Ascending aorta (tissue), 2 donors: ENCODE results near the gene ANKRD11. TPM values are rescaled to one million over a fixed set of nuclear protein-coding genes. Genes with fewer than 3 reads are reported as not detected.

Source experiments
- DNase-seq, 2 donors: peaks; one replicate each; pipeline ENCODE4 v3.0.0-alpha.2; 2019; ENCODE audit warnings: low spot score in 2 of 2
- H3K27ac ChIP-seq, 2 donors: fragments of 200-600 bp; sonication (generic); one replicate each; pipeline ENCODE4 v1.5.1; 2016 to 2017; ENCODE audit warnings: mild to moderate bottlenecking in 1 of 2
- H3K27me3 ChIP-seq: fragments of 200-600 bp; sonication (generic); one replicate; pipeline ENCODE4 v1.5.1; 2017
- H3K36me3 ChIP-seq, 2 donors: fragments of 200-600 bp; sonication (generic); one replicate each; pipeline ENCODE4 v1.5.1; 2016
- H3K4me1 ChIP-seq, 2 donors: fragments of 200-600 bp; sonication (generic); one replicate each; pipeline ENCODE4 v1.5.1; 2016 to 2017; ENCODE audit warnings: mild to moderate bottlenecking in 1 of 2
- H3K4me3 ChIP-seq, 2 donors: fragments of 200-600 bp; sonication (generic); one replicate each; pipeline ENCODE4 v1.5.1; 2016 to 2017; ENCODE audit warnings: mild to moderate bottlenecking in 1 of 2
- H3K9me3 ChIP-seq, 2 donors: fragments of 200-600 bp; sonication (generic); one replicate each; pipeline ENCODE4 v1.5.1; 2016
- intact Hi-C: fragments of 100-400 bp; cut with DNase I; formaldehyde crosslinking; loops from one replicate; pipeline ENCODE4 v1.15.1; 2023
- total RNA-seq: library from RNA; depleted of rRNA; stranded (reverse); fragments of >200 nt; gene quantifications from one replicate; pipeline ENCODE4 v1.1.0, GENCODE V29; 2016
- TF ChIP-seq, protein P1 (sequence below), 3 experiments: fragments of 200-600 bp in 2 of 3; fragments of 450-650 bp in 1 of 3; sonication (generic) in 2 of 3; IDR thresholded peaks; one replicate each; pipeline ENCODE4 v1.5.1; 2016 to 2019; ENCODE audit warnings: antibody characterized with exemption in 3 of 3, mild to moderate bottlenecking in 1 of 3, moderate library complexity in 1 of 3

ANKRD11 gene
- total RNA-seq, 1 donor from 2014 or later, result 124 TPM

GRCh38 chr16:89370081-89370511, 120.3 kb downstream of the ANKRD11 start:
- Histone ChIP-seq H3K36me3 (peaks cover 0 to 4% of the 10 kb centered on the region in 2 donors), H3K9me3 (no peaks in the 10 kb centered on the region), H3K27me3 (no peaks in the 10 kb centered on the region), H3K4me1 (peaks cover 0 to 14% of the 10 kb centered on the region in 2 donors), H3K4me3 (no peak overlapping the region), H3K27ac (no peak overlapping the region)
- DNase-seq, result no peak
- TF ChIP-seq, protein P1, sequence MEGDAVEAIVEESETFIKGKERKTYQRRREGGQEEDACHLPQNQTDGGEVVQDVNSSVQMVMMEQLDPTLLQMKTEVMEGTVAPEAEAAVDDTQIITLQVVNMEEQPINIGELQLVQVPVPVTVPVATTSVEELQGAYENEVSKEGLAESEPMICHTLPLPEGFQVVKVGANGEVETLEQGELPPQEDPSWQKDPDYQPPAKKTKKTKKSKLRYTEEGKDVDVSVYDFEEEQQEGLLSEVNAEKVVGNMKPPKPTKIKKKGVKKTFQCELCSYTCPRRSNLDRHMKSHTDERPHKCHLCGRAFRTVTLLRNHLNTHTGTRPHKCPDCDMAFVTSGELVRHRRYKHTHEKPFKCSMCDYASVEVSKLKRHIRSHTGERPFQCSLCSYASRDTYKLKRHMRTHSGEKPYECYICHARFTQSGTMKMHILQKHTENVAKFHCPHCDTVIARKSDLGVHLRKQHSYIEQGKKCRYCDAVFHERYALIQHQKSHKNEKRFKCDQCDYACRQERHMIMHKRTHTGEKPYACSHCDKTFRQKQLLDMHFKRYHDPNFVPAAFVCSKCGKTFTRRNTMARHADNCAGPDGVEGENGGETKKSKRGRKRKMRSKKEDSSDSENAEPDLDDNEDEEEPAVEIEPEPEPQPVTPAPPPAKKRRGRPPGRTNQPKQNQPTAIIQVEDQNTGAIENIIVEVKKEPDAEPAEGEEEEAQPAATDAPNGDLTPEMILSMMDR (IDR thresholded peaks at IDR 0.05), result no peak
- intact Hi-C loops, result no loop called here

GRCh38 chr16:89369266-89369895, 121.0 kb downstream of the ANKRD11 start:
- no peak for DNase-seq
- peaks cover 5 to 20% of the 10 kb centered on the region in 2 donors for H3K4me1 ChIP-seq
- no peaks in the 10 kb centered on the region for H3K27me3 ChIP-seq
- no peaks in the 10 kb centered on the region for H3K9me3 ChIP-seq
- TF ChIP-seq, protein P1 (IDR thresholded peaks at IDR 0.05), result no peak
- H3K4me3 ChIP-seq, result no peak overlapping the region
- peaks cover 0 to 4% of the 10 kb centered on the region in 2 donors for H3K36me3 ChIP-seq
- H3K27ac ChIP-seq, result no peak overlapping the region
- intact Hi-C loops, result no loop called here

DNA sequence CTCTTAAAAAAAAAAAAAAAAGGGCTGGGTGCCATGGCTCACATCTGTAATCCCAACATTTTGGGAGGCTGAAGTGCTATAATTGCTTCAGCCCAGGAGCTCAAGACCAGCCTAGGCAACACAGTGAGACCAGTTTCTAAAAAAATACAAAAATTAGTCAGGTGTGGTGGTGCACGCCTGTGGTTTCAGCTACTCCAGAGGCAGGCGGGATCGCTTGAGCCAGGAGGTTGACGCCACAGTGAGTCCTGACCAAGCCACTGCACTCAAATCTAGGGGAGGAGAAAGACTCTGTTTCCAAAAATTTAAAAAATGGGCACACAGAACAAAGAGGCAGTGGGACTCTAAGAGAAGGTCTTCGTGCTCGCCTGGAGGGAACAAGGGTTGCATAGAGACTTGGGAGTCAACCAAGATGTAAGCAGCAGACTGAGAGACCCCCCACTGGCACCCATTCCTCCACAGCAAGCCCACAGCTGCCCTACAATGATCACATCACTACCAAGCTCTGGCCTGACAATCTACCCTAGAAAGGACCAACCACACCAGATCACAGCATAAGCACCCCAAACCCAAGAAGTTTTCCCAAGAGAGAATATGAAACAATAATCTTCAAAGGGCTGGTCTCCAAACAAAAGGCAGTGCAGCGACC, 121.6 kb downstream of the ANKRD11 start:
- H3K27ac ChIP-seq, result no peak overlapping the region
- no peak overlapping the region for H3K4me3 ChIP-seq
- H3K4me1 ChIP-seq, result peaks cover 11 to 25% of the 10 kb centered on the region in 2 donors
- TF ChIP-seq, protein P1 (IDR thresholded peaks at IDR 0.05), result no peak
- peaks cover 0 to 4% of the 10 kb centered on the region in 2 donors for H3K36me3 ChIP-seq
- H3K9me3 ChIP-seq, result no peaks in the 10 kb centered on the region
- intact Hi-C loops, result no loop called here
- H3K27me3 ChIP-seq, result no peaks in the 10 kb centered on the region
- no peak for DNase-seq

- intact Hi-C loops, result no loop called here
- Histone ChIP-seq H3K36me3 (peaks cover 0 to 4% of the 10 kb centered on the region in 2 donors), H3K4me3 (no peak overlapping the region), H3K27ac (no peak overlapping the region), H3K9me3 (no peaks in the 10 kb centered on the region), H3K4me1 (peaks cover 11 to 24% of the 10 kb centered on the region in 2 donors), H3K27me3 (no peaks in the 10 kb centered on the region)
- DNase-seq, result no peak
- TF ChIP-seq, protein P1 (IDR thresholded peaks at IDR 0.05), result no peak
Measured at GRCh38 chr16:89367538-89367915, 122.8 kb downstream of the ANKRD11 start.

- Histone ChIP-seq H3K4me1 (peaks cover 11 to 26% of the 10 kb centered on the region in 2 donors), H3K4me3 (no peak overlapping the region), H3K9me3 (no peaks in the 10 kb centered on the region), H3K27ac (no peak overlapping the region), H3K27me3 (no peaks in the 10 kb centered on the region), H3K36me3 (peaks cover 0 to 3% of the 10 kb centered on the region in 2 donors)
- DNase-seq, result no peak
- intact Hi-C loops, result no loop called here
- TF ChIP-seq, protein P1 (IDR thresholded peaks at IDR 0.05), result no peak
Measured at GRCh38 chr16:89366561-89367537, 123.5 kb downstream of the ANKRD11 start.
